ENCODE results near the gene BZW2. TPM values are rescaled to one million over a fixed set of nuclear protein-coding genes. Genes with fewer than 3 reads are reported as not detected.

The BZW2 gene
- polyA plus RNA-seq, 1 donor (not counting 4 experiments of a cell fraction or from before 2014, with no cell fraction given) = 65.7 TPM

- no peaks in the 10 kb centered on the region for H3K27me3 ChIP-seq (ENCODE audit: control insufficient read depth, extremely low read depth, insufficient read depth, low read length)
- FAIRE-seq (no peak), DNase-seq (ENCODE audit: low read depth, low spot score) (no peak)
- H4K20me1 ChIP-seq (ENCODE audit: control insufficient read depth, extremely low read depth, insufficient read depth, low read length) = no peaks in the 10 kb centered on the region
- dilution Hi-C loops (cut with MboI; ENCODE audit: extremely low pct_ligation_motif_present, low sequenced_read_pairs) = no loop called here
- peaks cover 3% of the 10 kb centered on the region for H3K9me3 ChIP-seq (ENCODE audit: control insufficient read depth, low read depth, low read length)
- H3K4me2 ChIP-seq (ENCODE audit: control insufficient read depth, extremely low read depth, insufficient read depth, low read depth, low read length) = no peak overlapping the region
- no peaks in the 10 kb centered on the region for H3K4me1 ChIP-seq (ENCODE audit: control insufficient read depth, extremely low read depth, insufficient read depth, low read length)
- H3K36me3 ChIP-seq (ENCODE audit: control insufficient read depth in 2 of 2, extremely low read depth in 1 of 2, insufficient read depth in 2 of 2, low read length in 2 of 2) = peaks cover 0 to 1% of the 10 kb centered on the region in 2 experiments
- no peak overlapping the region for H2AFZ ChIP-seq (ENCODE audit: control insufficient read depth, low read length)
- H3K9ac ChIP-seq (ENCODE audit: control insufficient read depth, extremely low read depth, insufficient read depth, low read length) = no peak overlapping the region
- no peak overlapping the region for H3K4me3 ChIP-seq (ENCODE audit: control insufficient read depth in 2 of 3, extremely low read depth in 1 of 3, insufficient read depth in 2 of 3, low read depth in 1 of 3, low read length in 3 of 3)
- H3K27ac ChIP-seq (ENCODE audit: control insufficient read depth, insufficient read depth, low read length) = no peak overlapping the region
- H3K79me2 ChIP-seq (ENCODE audit: control insufficient read depth, insufficient read depth, low read length) = no peaks in the 10 kb centered on the region
- H3K9me1 ChIP-seq (ENCODE audit: control insufficient read depth, extremely low read depth, insufficient read depth, low read length) = no peaks in the 10 kb centered on the region
- TF ChIP-seq EZH2 (IDR thresholded peaks at IDR 0.05; ENCODE audit: low read length) (no peak), CTCF (optimal IDR thresholded peaks at IDR 0.05 in 1 of 3, IDR thresholded peaks at IDR 0.05 in 1 of 3, conservative IDR thresholded peaks at IDR 0.05 in 1 of 3; ENCODE audit: extremely low read depth in 1 of 3, insufficient read depth in 2 of 3, low read length in 3 of 3) (no peak)
Measured at GRCh38 chr7:16615228-16615627, 30.8 kb upstream of the BZW2 start.

GRCh38 chr7:16616122-16616521 is 29.9 kb upstream of the BZW2 start:
- Histone ChIP-seq H3K9ac (ENCODE audit: control insufficient read depth, extremely low read depth, insufficient read depth, low read length) (no peak overlapping the region), H3K36me3 (ENCODE audit: control insufficient read depth in 2 of 2, extremely low read depth in 1 of 2, insufficient read depth in 2 of 2, low read length in 2 of 2) (peaks cover 0 to 1% of the 10 kb centered on the region in 2 experiments), H3K9me3 (ENCODE audit: control insufficient read depth, low read depth, low read length) (peaks cover 5% of the 10 kb centered on the region), H3K27ac (ENCODE audit: control insufficient read depth, insufficient read depth, low read length) (no peak overlapping the region), H2AFZ (ENCODE audit: control insufficient read depth, low read length) (no peak overlapping the region), H4K20me1 (ENCODE audit: control insufficient read depth, extremely low read depth, insufficient read depth, low read length) (no peaks in the 10 kb centered on the region), H3K9me1 (ENCODE audit: control insufficient read depth, extremely low read depth, insufficient read depth, low read length) (no peaks in the 10 kb centered on the region), H3K79me2 (ENCODE audit: control insufficient read depth, insufficient read depth, low read length) (no peaks in the 10 kb centered on the region), H3K27me3 (ENCODE audit: control insufficient read depth, extremely low read depth, insufficient read depth, low read length) (no peaks in the 10 kb centered on the region), H3K4me3 (ENCODE audit: control insufficient read depth in 2 of 3, extremely low read depth in 1 of 3, insufficient read depth in 2 of 3, low read depth in 1 of 3, low read length in 3 of 3) (no peak overlapping the region), H3K4me2 (ENCODE audit: control insufficient read depth, extremely low read depth, insufficient read depth, low read depth, low read length) (no peak overlapping the region), H3K4me1 (ENCODE audit: control insufficient read depth, extremely low read depth, insufficient read depth, low read length) (no peaks in the 10 kb centered on the region)
- dilution Hi-C loops (cut with MboI; ENCODE audit: extremely low pct_ligation_motif_present, low sequenced_read_pairs) = no loop called here
- no peak for TF ChIP-seq CTCF (optimal IDR thresholded peaks at IDR 0.05 in 1 of 3, IDR thresholded peaks at IDR 0.05 in 1 of 3, conservative IDR thresholded peaks at IDR 0.05 in 1 of 3; ENCODE audit: extremely low read depth in 1 of 3, insufficient read depth in 2 of 3, low read length in 3 of 3)
- no peak for TF ChIP-seq EZH2 (IDR thresholded peaks at IDR 0.05; ENCODE audit: low read length)
- FAIRE-seq (no peak), DNase-seq (ENCODE audit: low read depth, low spot score) (no peak)
